GM12878 (cell line): ENCODE measurements around the gene TMPRSS11F.

Source experiments
- GABPA ChIP-seq: IDR thresholded peaks from 2 replicates; pipeline ENCODE4 v1.6.1; 2014; ENCODE audit warnings: antibody characterized with exemption, low read depth, mild to moderate bottlenecking, inconsistent platforms
- TAF1 ChIP-seq: IDR thresholded peaks from 2 replicates; pipeline ENCODE4 v1.6.1; 2011; ENCODE audit warnings: mild to moderate bottlenecking, low read depth, low read length, borderline replicate concordance
- ZBTB33 ChIP-seq: fragments of 450-650 bp; IDR thresholded peaks from 2 replicates; pipeline ENCODE4 v1.6.1; 2017; ENCODE audit warnings: mild to moderate bottlenecking

GRCh38 chr4:68124262-68124661, 5.4 kb downstream of the TMPRSS11F start:
- TF ChIP-seq TAF1 (no peak), ZBTB33 (no peak), GABPA (no peak)
